ENCODE data around the gene DHRS1.

DNA sequence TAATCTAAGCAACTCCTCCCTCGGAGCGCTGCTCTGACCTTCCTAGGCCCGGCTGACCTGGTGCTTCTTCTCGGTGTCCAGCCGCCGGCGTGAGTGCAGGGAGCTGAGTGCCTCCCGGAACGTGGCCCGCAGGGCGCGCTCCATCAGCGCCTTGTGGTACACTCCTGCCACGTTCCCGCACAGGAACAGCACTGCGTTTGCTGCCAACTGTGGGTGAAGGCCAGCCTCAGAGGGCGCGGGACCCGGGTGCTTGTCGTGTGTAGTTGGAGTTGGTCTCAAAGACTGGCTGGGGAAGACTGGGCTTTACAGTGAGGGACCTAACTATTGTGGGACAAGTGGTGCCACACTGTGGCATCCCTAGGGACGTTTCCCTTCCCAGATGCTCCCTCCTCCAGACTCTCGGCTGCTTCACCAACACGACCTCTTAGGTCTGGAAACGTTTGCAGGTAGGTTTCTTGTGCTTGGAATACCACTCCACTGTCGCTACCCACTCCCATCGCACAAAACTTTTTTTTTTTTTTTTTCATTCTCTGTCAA is 32.2 kb upstream of the DHRS1 start:
- TF ChIP-seq, protein P1, sequence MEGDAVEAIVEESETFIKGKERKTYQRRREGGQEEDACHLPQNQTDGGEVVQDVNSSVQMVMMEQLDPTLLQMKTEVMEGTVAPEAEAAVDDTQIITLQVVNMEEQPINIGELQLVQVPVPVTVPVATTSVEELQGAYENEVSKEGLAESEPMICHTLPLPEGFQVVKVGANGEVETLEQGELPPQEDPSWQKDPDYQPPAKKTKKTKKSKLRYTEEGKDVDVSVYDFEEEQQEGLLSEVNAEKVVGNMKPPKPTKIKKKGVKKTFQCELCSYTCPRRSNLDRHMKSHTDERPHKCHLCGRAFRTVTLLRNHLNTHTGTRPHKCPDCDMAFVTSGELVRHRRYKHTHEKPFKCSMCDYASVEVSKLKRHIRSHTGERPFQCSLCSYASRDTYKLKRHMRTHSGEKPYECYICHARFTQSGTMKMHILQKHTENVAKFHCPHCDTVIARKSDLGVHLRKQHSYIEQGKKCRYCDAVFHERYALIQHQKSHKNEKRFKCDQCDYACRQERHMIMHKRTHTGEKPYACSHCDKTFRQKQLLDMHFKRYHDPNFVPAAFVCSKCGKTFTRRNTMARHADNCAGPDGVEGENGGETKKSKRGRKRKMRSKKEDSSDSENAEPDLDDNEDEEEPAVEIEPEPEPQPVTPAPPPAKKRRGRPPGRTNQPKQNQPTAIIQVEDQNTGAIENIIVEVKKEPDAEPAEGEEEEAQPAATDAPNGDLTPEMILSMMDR (conservative IDR thresholded peaks at IDR 0.05; ENCODE audit: low read depth in 2 of 2), result no peak
- TF ChIP-seq, protein P2, sequence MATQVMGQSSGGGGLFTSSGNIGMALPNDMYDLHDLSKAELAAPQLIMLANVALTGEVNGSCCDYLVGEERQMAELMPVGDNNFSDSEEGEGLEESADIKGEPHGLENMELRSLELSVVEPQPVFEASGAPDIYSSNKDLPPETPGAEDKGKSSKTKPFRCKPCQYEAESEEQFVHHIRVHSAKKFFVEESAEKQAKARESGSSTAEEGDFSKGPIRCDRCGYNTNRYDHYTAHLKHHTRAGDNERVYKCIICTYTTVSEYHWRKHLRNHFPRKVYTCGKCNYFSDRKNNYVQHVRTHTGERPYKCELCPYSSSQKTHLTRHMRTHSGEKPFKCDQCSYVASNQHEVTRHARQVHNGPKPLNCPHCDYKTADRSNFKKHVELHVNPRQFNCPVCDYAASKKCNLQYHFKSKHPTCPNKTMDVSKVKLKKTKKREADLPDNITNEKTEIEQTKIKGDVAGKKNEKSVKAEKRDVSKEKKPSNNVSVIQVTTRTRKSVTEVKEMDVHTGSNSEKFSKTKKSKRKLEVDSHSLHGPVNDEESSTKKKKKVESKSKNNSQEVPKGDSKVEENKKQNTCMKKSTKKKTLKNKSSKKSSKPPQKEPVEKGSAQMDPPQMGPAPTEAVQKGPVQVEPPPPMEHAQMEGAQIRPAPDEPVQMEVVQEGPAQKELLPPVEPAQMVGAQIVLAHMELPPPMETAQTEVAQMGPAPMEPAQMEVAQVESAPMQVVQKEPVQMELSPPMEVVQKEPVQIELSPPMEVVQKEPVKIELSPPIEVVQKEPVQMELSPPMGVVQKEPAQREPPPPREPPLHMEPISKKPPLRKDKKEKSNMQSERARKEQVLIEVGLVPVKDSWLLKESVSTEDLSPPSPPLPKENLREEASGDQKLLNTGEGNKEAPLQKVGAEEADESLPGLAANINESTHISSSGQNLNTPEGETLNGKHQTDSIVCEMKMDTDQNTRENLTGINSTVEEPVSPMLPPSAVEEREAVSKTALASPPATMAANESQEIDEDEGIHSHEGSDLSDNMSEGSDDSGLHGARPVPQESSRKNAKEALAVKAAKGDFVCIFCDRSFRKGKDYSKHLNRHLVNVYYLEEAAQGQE (IDR thresholded peaks at IDR 0.05; ENCODE audit: unreplicated experiment), result no peak
- TF ChIP-seq EZH2 (IDR thresholded peaks at IDR 0.05; ENCODE audit: low read depth, unreplicated experiment) (no peak), POLR2AphosphoS5 (IDR thresholded peaks at IDR 0.05; ENCODE audit: low read depth) (no peak), STAT1 (IDR thresholded peaks at IDR 0.05; ENCODE audit: unreplicated experiment) (no peak), ZNF331 (CRISPR knock-in tag; IDR thresholded peaks at IDR 0.05; ENCODE audit: low read depth) (no peak), JUNB (IDR thresholded peaks at IDR 0.05; ENCODE audit: unreplicated experiment) (no peak), EZH2phosphoT487 (IDR thresholded peaks at IDR 0.05; ENCODE audit: unreplicated experiment) (no peak), CREB1 (CRISPR knock-in tag; IDR thresholded peaks at IDR 0.05; ENCODE audit: low read depth) (no peak), NANOG (IDR thresholded peaks at IDR 0.05; ENCODE audit: borderline replicate concordance) (no peak), ETS1 (IDR thresholded peaks at IDR 0.05) (no peak)

All from GM23338 (cell line).